ENCODE data around the gene XIST.
"Not testable (repeated sequence)": the region's sequence is repeated elsewhere in the genome, so short reads cannot be mapped to it uniquely, and the experiment has no call there.

XIST gene

GRCh38 chrX:73799888-73800287, 52.6 kb downstream of the XIST start:
- no peak for DNase-seq

- not testable (repeated sequence) for DNase-seq
These were observed 60.0 kb downstream of the XIST start for GRCh38 chrX:73792511-73792910.

GRCh38 chrX:73785493-73785892, 67.0 kb downstream of the XIST start:
- no peak for DNase-seq
